ENCODE data around the gene RNF152. TPM values are rescaled to one million over a fixed set of nuclear protein-coding genes. Genes with fewer than 3 reads are reported as not detected.

The RNF152 gene
- polyA plus RNA-seq, 1 of the 3 experiments (the other 2 are of a cell fraction): 6.6 TPM

- peak; percentile 18 for TF ChIP-seq RAD21 (IDR thresholded peaks at IDR 0.05; ENCODE audit: low read length)
Observed at GRCh38 chr18:61892683-61893308, at the start of gene RNF152 (continued).

DNA sequence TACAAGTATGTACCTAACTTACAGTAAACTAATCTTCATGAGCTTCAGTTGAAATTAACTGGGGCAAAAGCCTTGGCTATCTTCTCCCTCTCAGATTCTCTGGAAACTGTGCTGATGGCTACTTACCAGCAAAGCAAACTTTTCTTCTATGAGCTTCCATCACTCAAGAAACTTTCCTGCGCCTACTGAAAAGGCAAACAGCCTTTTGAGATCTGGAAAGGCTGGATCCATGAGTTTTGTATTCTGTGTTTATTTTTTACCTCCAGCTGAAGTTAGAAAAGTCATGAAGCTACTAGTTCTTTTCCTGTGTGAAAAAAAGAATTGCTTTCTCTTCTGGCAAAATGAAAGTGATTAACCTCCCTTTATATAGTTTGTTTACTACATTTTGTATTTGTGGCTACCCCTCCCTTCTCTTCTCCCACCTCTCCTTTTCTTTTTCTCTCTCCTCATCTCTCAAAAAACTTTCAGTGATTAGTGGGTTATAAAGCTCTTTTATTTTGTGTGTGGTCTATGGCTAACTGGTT lies 49.2 kb upstream of the RNF152 start:
- POLR2A ChIA-PET: no interaction called here
- CTCF ChIA-PET: interaction anchor here (0.7 to 1.4 kb wide), 5 partner anchors 9 to 361 kb away, joined by 3 to 5 read pairs (median 3); no protein-coding TSS in a partner anchor
- Histone ChIP-seq H3K4me1 (ENCODE audit: control insufficient read depth in 1 of 2, insufficient read depth in 2 of 2, low read depth in 1 of 2, low read length in 1 of 2) (peaks cover 0 to under 1% of the 10 kb centered on the region in 2 experiments; a peak in 2 of 4 replicates), H3K27ac (ENCODE audit: low read depth in 2 of 2, low read length in 1 of 2) (no peak overlapping the region), H4K20me1 (ENCODE audit: insufficient read depth) (no peaks in the 10 kb centered on the region), H3K36me3 (replicated peaks in 1 of 2; ENCODE audit: control insufficient read depth in 1 of 2, insufficient read depth in 2 of 2, low read length in 1 of 2) (no peaks in the 10 kb centered on the region), H3K9ac (no peak overlapping the region), H3K9me3 (no peaks in the 10 kb centered on the region), H3K79me2 (ENCODE audit: insufficient read depth) (no peaks in the 10 kb centered on the region), H3K9me2 (no peaks in the 10 kb centered on the region), H3K4me2 (no peak overlapping the region), H3K27me3 (ENCODE audit: insufficient read depth) (no peaks in the 10 kb centered on the region), H3F3A (replicated peaks; ENCODE audit: insufficient read depth) (peaks cover 2% of the 10 kb centered on the region), H3K4me3 (ENCODE audit: low read depth in 2 of 2, low read length in 1 of 2) (0 out of 4 replicates have a peak overlapping the region, but pooled peaks of 1 of the 2 experiments have one; percentile 11), H2AFZ (ENCODE audit: low read depth) (peak overlapping the region; percentile 81)
- WGBS (ENCODE audit: low lambda C conversion rate): 81% methylated on average over 1 of the region's 1 CpG
- DNase-seq: no peak
- no peak for TF ChIP-seq RAD21 (IDR thresholded peaks at IDR 0.05; ENCODE audit: low read length)
- TF ChIP-seq SIN3A (IDR thresholded peaks at IDR 0.05; ENCODE audit: borderline replicate concordance, low read depth, low read length): no peak
- TF ChIP-seq MAX (IDR thresholded peaks at IDR 0.05; ENCODE audit: low read depth): no peak
- TF ChIP-seq ZBTB33 (IDR thresholded peaks at IDR 0.05; ENCODE audit: borderline replicate concordance, low read depth): no peak

DNA sequence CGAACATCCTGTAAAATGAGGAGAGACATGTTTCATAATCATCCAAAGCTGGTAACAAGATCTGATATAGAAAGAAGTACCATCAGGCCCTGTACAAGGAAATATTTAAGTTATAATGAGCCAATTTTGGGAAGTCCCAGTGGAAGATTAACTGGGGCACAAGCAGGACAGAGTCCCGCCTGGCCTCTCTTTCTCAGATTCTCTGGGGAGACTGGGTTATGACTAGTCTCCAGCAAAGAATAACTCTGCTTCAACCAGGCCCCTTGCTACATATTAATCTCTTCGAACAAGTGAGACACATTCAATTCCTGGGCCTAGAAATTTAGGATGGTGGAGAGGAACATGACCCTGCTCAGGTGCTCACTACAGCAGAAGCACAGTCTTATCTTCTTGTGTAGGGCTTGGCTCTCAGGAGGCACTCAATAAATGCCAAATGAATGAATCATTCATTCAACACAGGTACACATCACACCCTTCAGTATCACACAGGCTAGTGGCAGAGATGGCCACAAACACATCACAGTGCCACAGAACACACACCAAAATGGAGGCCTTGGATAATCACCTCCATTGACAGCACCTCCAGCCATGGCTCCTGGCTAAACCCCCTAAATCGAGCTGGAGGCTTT lies 46.4 kb upstream of the RNF152 start:
- H3K9me3 ChIP-seq: no peaks in the 10 kb centered on the region
- ChIA-PET POLR2A (no interaction called here), CTCF (no interaction called here)
- no peak for TF ChIP-seq JUND (IDR thresholded peaks at IDR 0.05)
- no peak for TF ChIP-seq CHD2 (IDR thresholded peaks at IDR 0.05; ENCODE audit: low read length, partially characterized antibody)
- TF ChIP-seq RFX5 (IDR thresholded peaks at IDR 0.05; ENCODE audit: low read length): no peak
- no peak for TF ChIP-seq MAX (IDR thresholded peaks at IDR 0.05; ENCODE audit: low read depth)
- TF ChIP-seq EP300 (IDR thresholded peaks at IDR 0.05; ENCODE audit: borderline replicate concordance in 1 of 2, low read depth in 1 of 2, low read length in 1 of 2): no peak
- TF ChIP-seq SMC3 (IDR thresholded peaks at IDR 0.05; ENCODE audit: low read depth, low read length): no peak
- TF ChIP-seq MEF2A (IDR thresholded peaks at IDR 0.05; ENCODE audit: borderline replicate concordance, low read depth): no peak
- TF ChIP-seq, protein P1, sequence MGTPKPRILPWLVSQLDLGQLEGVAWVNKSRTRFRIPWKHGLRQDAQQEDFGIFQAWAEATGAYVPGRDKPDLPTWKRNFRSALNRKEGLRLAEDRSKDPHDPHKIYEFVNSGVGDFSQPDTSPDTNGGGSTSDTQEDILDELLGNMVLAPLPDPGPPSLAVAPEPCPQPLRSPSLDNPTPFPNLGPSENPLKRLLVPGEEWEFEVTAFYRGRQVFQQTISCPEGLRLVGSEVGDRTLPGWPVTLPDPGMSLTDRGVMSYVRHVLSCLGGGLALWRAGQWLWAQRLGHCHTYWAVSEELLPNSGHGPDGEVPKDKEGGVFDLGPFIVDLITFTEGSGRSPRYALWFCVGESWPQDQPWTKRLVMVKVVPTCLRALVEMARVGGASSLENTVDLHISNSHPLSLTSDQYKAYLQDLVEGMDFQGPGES (IDR thresholded peaks at IDR 0.05; ENCODE audit: low read depth, low read length): no peak
- TF ChIP-seq TCF12 (IDR thresholded peaks at IDR 0.05): no peak
- TF ChIP-seq ELF1 (IDR thresholded peaks at IDR 0.05): no peak
- TF ChIP-seq YY1 (IDR thresholded peaks at IDR 0.05; ENCODE audit: low read depth): no peak
- no peak for TF ChIP-seq TEAD4 (IDR thresholded peaks at IDR 0.05; ENCODE audit: borderline replicate concordance, insufficient read depth)
- TF ChIP-seq NRF1 (IDR thresholded peaks at IDR 0.05; ENCODE audit: low read depth, low read length): no peak
- no peak for TF ChIP-seq GABPA (IDR thresholded peaks at IDR 0.05; ENCODE audit: low read depth)
- no peaks in the 10 kb centered on the region for H4K20me1 ChIP-seq (ENCODE audit: insufficient read depth)
- no peak overlapping the region for H3K27ac ChIP-seq (ENCODE audit: low read depth in 2 of 2, low read length in 1 of 2)
- no peaks in the 10 kb centered on the region for H3K9me2 ChIP-seq
- no peak for DNase-seq
- WGBS (ENCODE audit: low lambda C conversion rate): 58% methylated on average over 3 of the region's 4 CpGs
- no peaks in the 10 kb centered on the region for H3K27me3 ChIP-seq (ENCODE audit: insufficient read depth)
- no peaks in the 10 kb centered on the region; a peak in 1 of 4 replicates for H3K4me1 ChIP-seq (ENCODE audit: control insufficient read depth in 1 of 2, insufficient read depth in 2 of 2, low read depth in 1 of 2, low read length in 1 of 2)
- H2AFZ ChIP-seq (ENCODE audit: low read depth): no peak overlapping the region
- no peaks in the 10 kb centered on the region for H3K79me2 ChIP-seq (ENCODE audit: insufficient read depth)
- no peak overlapping the region for H3K4me2 ChIP-seq
- H3K4me3 ChIP-seq (ENCODE audit: low read depth in 2 of 2, low read length in 1 of 2): no peak overlapping the region
- no peaks in the 10 kb centered on the region for H3K36me3 ChIP-seq (replicated peaks in 1 of 2; ENCODE audit: control insufficient read depth in 1 of 2, insufficient read depth in 2 of 2, low read length in 1 of 2)
- H3K9ac ChIP-seq: no peak overlapping the region
- no peaks in the 10 kb centered on the region for H3F3A ChIP-seq (replicated peaks; ENCODE audit: insufficient read depth)
